IMR-90 (cell line): ENCODE results near the gene CDH23. TPM values are rescaled to one million over a fixed set of nuclear protein-coding genes. Genes with fewer than 3 reads are reported as not detected.

Experiments
- ATAC-seq: fragments of 200-7000 bp; cut with Tn5 transposase; 2 replicates; pipeline ENCODE4 v1.9.1; 2020; ENCODE audit warnings: low read depth, mild to moderate bottlenecking, moderate library complexity
- BruUV-seq: library from RNA; stranded (reverse); fragments of 400-500 nt; replicated peaks from 2 replicates; lab custom pipeline; 2021; lab: Mats Ljungman, UMichigan
- CTCF ChIA-PET: fragments of 300-600 bp; formaldehyde crosslinking; extraction: SDS; loops from one replicate; lab custom pipeline; 2021; ENCODE audit warnings: antibody characterized with exemption; lab: Yijun Ruan, JAX
- POLR2A ChIA-PET: fragments of 300-600 bp; sonication (Branson Sonifier 250); formaldehyde crosslinking; loops from one replicate; lab custom pipeline; 2022; ENCODE audit warnings: antibody characterized with exemption; ENCODE audit not compliant: unreplicated experiment; lab: Charles Lee
- DNase-seq: peaks from one replicate; pipeline ENCODE4 v3.0.0; 2013
- H2AFZ ChIP-seq: replicated peaks from 2 replicates; pipeline ENCODE3; 2013; ENCODE audit warnings: low read length, mild to moderate bottlenecking; ENCODE audit not compliant: poor library complexity
- H2AK5ac ChIP-seq: 2 replicates; pipeline ENCODE4 v1.6.1; 2013; ENCODE audit warnings: low read depth, low read length, inconsistent platforms
- H2AK9ac ChIP-seq: replicated peaks from 2 replicates; pipeline ENCODE3; 2013; ENCODE audit warnings: mild to moderate bottlenecking, low read depth, low read length, moderate library complexity; ENCODE audit not compliant: poor library complexity
- H2BK120ac ChIP-seq: 2 replicates; pipeline ENCODE4 v1.6.1; 2013; ENCODE audit warnings: low read depth, low read length, inconsistent platforms
- H2BK15ac ChIP-seq: 3 replicates; pipeline ENCODE4 v1.6.1; 2013; ENCODE audit warnings: low read depth, low read length, inconsistent platforms
- H2BK20ac ChIP-seq: 2 replicates; pipeline ENCODE4 v1.6.1; 2013; ENCODE audit warnings: low read depth, mild to moderate bottlenecking, inconsistent platforms, low read length, moderate library complexity
- H2BK5ac ChIP-seq: 2 replicates; pipeline ENCODE4 v1.6.1; 2013; ENCODE audit warnings: mild to moderate bottlenecking, low read depth, low read length, inconsistent platforms; ENCODE audit not compliant: poor library complexity, severe bottlenecking
- H3K14ac ChIP-seq: replicated peaks from 2 replicates; pipeline ENCODE4 v1.6.1; 2013; ENCODE audit warnings: low read depth, low read length, inconsistent platforms
- H3K18ac ChIP-seq: 2 replicates; pipeline ENCODE4 v1.6.1; 2013; ENCODE audit warnings: low read depth, low read length, control low read depth
- H3K23ac ChIP-seq: 2 replicates; pipeline ENCODE4 v1.6.1; 2013; ENCODE audit warnings: low read depth, low read length, inconsistent platforms
- H3K27ac ChIP-seq: 2 replicates; pipeline ENCODE4 v1.5.1; 2013; ENCODE audit warnings: mild to moderate bottlenecking, control low read depth, low read length; ENCODE audit not compliant: insufficient read depth
- H3K27me3 ChIP-seq: 2 replicates; pipeline ENCODE4 v1.6.1; 2013; ENCODE audit warnings: low read length; ENCODE audit not compliant: control insufficient read depth, insufficient read depth
- H3K36me3 ChIP-seq: 2 replicates; pipeline ENCODE4 v1.6.1; 2013; ENCODE audit warnings: low read length, mixed read lengths; ENCODE audit not compliant: control insufficient read depth, insufficient read depth
- H3K4ac ChIP-seq: 2 replicates; pipeline ENCODE4 v1.6.1; 2013; ENCODE audit warnings: low read depth, low read length, inconsistent platforms
- H3K4me1 ChIP-seq: 2 replicates; pipeline ENCODE4 v1.6.1; 2013; ENCODE audit warnings: low read length, mixed read lengths; ENCODE audit not compliant: control insufficient read depth, insufficient read depth
- H3K4me2 ChIP-seq: 2 replicates; pipeline ENCODE4 v1.6.1; 2013; ENCODE audit warnings: low read depth, mild to moderate bottlenecking, control low read depth, low read length, moderate library complexity
- H3K4me3 ChIP-seq: 2 replicates; pipeline ENCODE4 v1.5.1; 2013; ENCODE audit warnings: low read depth, mild to moderate bottlenecking, control low read depth, low read length, moderate library complexity; ENCODE audit not compliant: insufficient read depth
- H3K56ac ChIP-seq: 2 replicates; pipeline ENCODE4 v1.6.1; 2013; ENCODE audit warnings: low read length, inconsistent platforms; ENCODE audit not compliant: insufficient read depth; ENCODE audit errors: extremely low read depth
- H3K79me1 ChIP-seq, 2 experiments: 2 replicates each; pipeline ENCODE4 v1.6.1; 2013; ENCODE audit warnings: low read length in 2 of 2, inconsistent platforms in 1 of 2, low read depth in 1 of 2
- H3K9ac ChIP-seq: 2 replicates; pipeline ENCODE4 v1.6.1; 2013; ENCODE audit warnings: low read depth, low read length, control low read depth
- H3K9me1 ChIP-seq: 2 replicates; pipeline ENCODE4 v1.6.1; 2013; ENCODE audit warnings: low read length, inconsistent platforms; ENCODE audit not compliant: insufficient read depth
- H3K9me3 ChIP-seq: 2 replicates; pipeline ENCODE4 v1.6.1; 2013; ENCODE audit warnings: low read length; ENCODE audit not compliant: control insufficient read depth, insufficient read depth
- H4K20me1 ChIP-seq: 2 replicates; pipeline ENCODE4 v1.6.1; 2013; ENCODE audit warnings: low read length, inconsistent platforms; ENCODE audit not compliant: insufficient read depth
- H4K5ac ChIP-seq: 2 replicates; pipeline ENCODE4 v1.6.1; 2013; ENCODE audit warnings: mild to moderate bottlenecking, low read depth, low read length, control low read depth
- H4K8ac ChIP-seq, 2 experiments: 2 replicates each; pipeline ENCODE4 v1.6.1; 2013; ENCODE audit warnings: low read depth in 2 of 2, low read length in 2 of 2, control low read depth in 1 of 2, inconsistent platforms in 1 of 2
- H4K91ac ChIP-seq: 2 replicates; pipeline ENCODE4 v1.6.1; 2013; ENCODE audit warnings: low read depth, low read length, inconsistent platforms; ENCODE audit not compliant: insufficient read depth
- BHLHE40 ChIP-seq: fragments of 150-350 bp; IDR thresholded peaks from 2 replicates; pipeline ENCODE4 v1.6.1; 2016; ENCODE audit warnings: mild to moderate bottlenecking, low read depth, low read length
- CEBPB ChIP-seq: IDR thresholded peaks from 2 replicates; pipeline ENCODE4 v1.6.1; 2012; ENCODE audit warnings: low read depth, low read length, improper control_type of control experiment
- CHD1 ChIP-seq: IDR thresholded peaks from 2 replicates; pipeline ENCODE4 v1.6.1; 2012; ENCODE audit warnings: low read depth, low read length, improper control_type of control experiment
- CTCF ChIP-seq: conservative IDR thresholded peaks from 2 replicates; pipeline ENCODE4 v1.5.1; 2012; ENCODE audit warnings: mild to moderate bottlenecking, low read depth, low read length, improper control_type of control experiment
- FOS ChIP-seq: fragments of 150-350 bp; IDR thresholded peaks from 2 replicates; pipeline ENCODE4 v1.6.1; 2016; ENCODE audit warnings: low read depth, low read length
- MAFK ChIP-seq: IDR thresholded peaks from 2 replicates; pipeline ENCODE4 v1.6.1; 2012; ENCODE audit warnings: low read depth, low read length, improper control_type of control experiment
- MAZ ChIP-seq: IDR thresholded peaks from 2 replicates; pipeline ENCODE4 v1.6.1; 2012; ENCODE audit warnings: low read depth, mild to moderate bottlenecking, low read length, improper control_type of control experiment, moderate library complexity, borderline replicate concordance
- MXI1 ChIP-seq: IDR thresholded peaks from 2 replicates; pipeline ENCODE4 v1.6.1; 2012; ENCODE audit warnings: low read depth, mild to moderate bottlenecking, low read length, moderate library complexity, borderline replicate concordance
- NFE2L2 ChIP-seq: fragments of 150-350 bp; IDR thresholded peaks from 2 replicates; pipeline ENCODE4 v1.6.1; 2016; ENCODE audit warnings: low read depth, mild to moderate bottlenecking, low read length
- POLR2A ChIP-seq: IDR thresholded peaks from 2 replicates; pipeline ENCODE4 v1.6.1; 2012; ENCODE audit warnings: mild to moderate bottlenecking, low read depth, low read length
- RAD21 ChIP-seq: IDR thresholded peaks from 2 replicates; pipeline ENCODE4 v1.6.1; 2012; ENCODE audit warnings: low read length, improper control_type of control experiment
- RCOR1 ChIP-seq: IDR thresholded peaks from 2 replicates; pipeline ENCODE4 v1.6.1; 2012; ENCODE audit warnings: mild to moderate bottlenecking, low read length, improper control_type of control experiment; ENCODE audit not compliant: insufficient replicate concordance
- RFX5 ChIP-seq: IDR thresholded peaks from 2 replicates; pipeline ENCODE4 v1.8.0; 2012; ENCODE audit warnings: low read depth, mild to moderate bottlenecking, low read length, moderate library complexity
- SMC3 ChIP-seq: fragments of 150-350 bp; IDR thresholded peaks from 2 replicates; pipeline ENCODE4 v1.6.1; 2016; ENCODE audit warnings: low read depth, mild to moderate bottlenecking, antibody characterized with exemption, low read length, moderate library complexity
- USF2 ChIP-seq: fragments of 150-350 bp; IDR thresholded peaks from 2 replicates; pipeline ENCODE4 v1.6.1; 2017; ENCODE audit warnings: mild to moderate bottlenecking, antibody characterized with exemption, low read length, low read depth
- WGBS, 2 experiments: methylation state at CpG; one replicate each; pipeline versions ENCODE4 v1.1.5 to v1.1.7; 2013; ENCODE audit warnings: missing lambda C conversion rate in 2 of 2; ENCODE audit not compliant: insufficient read length in 1 of 2; ENCODE audit errors: extremely low coverage in 2 of 2; 5-methylcytosine and 5-hydroxymethylcytosine counted together
- dilution Hi-C: fragments of 300-500 bp; cut with HindIII; formaldehyde crosslinking; loops from one replicate; pipeline ENCODE4 v1.14.3; 2018; ENCODE audit warnings: low sequenced_read_pairs; ENCODE audit not compliant: unreplicated experiment
- in situ Hi-C: fragments of 300-500 bp; cut with MboI; formaldehyde crosslinking; loops from 3 replicates; pipeline ENCODE4 v1.14.3; 2019; ENCODE audit warnings: low sequenced_read_pairs, inconsistent platforms, mixed read lengths
- intact Hi-C: fragments of 100-400 bp; cut with micrococcal nuclease; formaldehyde crosslinking; loops from 2 replicates; pipeline ENCODE4 v1.10.0; 2022
- polyA plus RNA-seq, 3 experiments: library from polyadenylated mRNA; depleted of rRNA; stranded (reverse); fragments of >200 nt; gene quantifications; 2 replicates each; pipeline ENCODE4 v1.2.3, GENCODE V29; 2012; ENCODE audit warnings: low replicate concordance in 1 of 3
- total RNA-seq: library from RNA; depleted of rRNA; stranded (reverse); fragments of >200 nt; gene quantifications from 2 replicates; pipeline ENCODE4 v1.2.3, GENCODE V29; 2012
- TF ChIP-seq, protein P1 (sequence below): fragments of 150-350 bp; IDR thresholded peaks from 2 replicates; pipeline ENCODE4 v1.6.1; 2016; ENCODE audit warnings: low read depth, mild to moderate bottlenecking, low read length, moderate library complexity, borderline replicate concordance

Gene CDH23
- total and polyA plus RNA-seq, 2 of the 4 experiments (the other 2 are of a cell fraction): under 0.01 to 0.03 TPM

DNA sequence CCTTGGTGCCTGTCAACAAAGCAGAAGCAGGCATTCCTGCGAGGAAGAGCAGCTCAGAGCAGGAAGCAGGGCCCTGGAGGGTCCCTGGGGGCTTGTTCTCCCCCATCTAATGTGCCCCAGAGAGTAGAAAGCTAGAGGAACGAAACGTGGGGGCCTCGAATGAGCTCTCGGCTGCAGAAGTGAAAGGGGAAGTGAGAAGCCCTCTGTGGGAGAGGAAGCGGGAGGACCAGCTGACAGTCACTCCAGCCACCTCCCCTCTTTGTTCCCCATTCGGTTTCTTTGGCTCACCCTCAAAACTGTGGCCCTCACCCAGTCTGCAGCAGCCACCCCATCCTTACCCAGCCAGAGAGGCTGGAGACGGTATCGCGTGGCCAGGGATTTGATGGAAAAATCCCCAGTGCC lies 297.8 kb downstream of the CDH23 start:
- dilution Hi-C loops (no loop called here), in situ Hi-C loops (no loop called here), intact Hi-C loops (no loop called here)
- Histone ChIP-seq H3K79me1 (no peaks in the 10 kb centered on the region), H2AFZ (no peak overlapping the region), H3K9me3 (no peaks in the 10 kb centered on the region), H3K27ac (no peak overlapping the region), H4K20me1 (no peaks in the 10 kb centered on the region), H2AK5ac (no peak overlapping the region), H3K56ac (no peak overlapping the region), H2BK15ac (no peak overlapping the region), H3K14ac (no peak overlapping the region), H3K9ac (no peak overlapping the region), H2BK120ac (no peak overlapping the region), H3K4me3 (no peak overlapping the region), H2AK9ac (no peak overlapping the region), H3K27me3 (peaks cover 19% of the 10 kb centered on the region), H3K4me1 (no peaks in the 10 kb centered on the region), H3K18ac (no peak overlapping the region), H2BK5ac (no peak overlapping the region), H3K4ac (no peak overlapping the region), H4K5ac (no peak overlapping the region), H3K23ac (no peak overlapping the region), H3K36me3 (no peaks in the 10 kb centered on the region), H3K9me1 (no peaks in the 10 kb centered on the region), H3K4me2 (no peak overlapping the region), H4K91ac (no peak overlapping the region), H2BK20ac (no peak overlapping the region), H4K8ac (no peak overlapping the region)
- DNase-seq (no peak), ATAC-seq (no peak)
- BruUV-seq: no TSS peak
- TF ChIP-seq NFE2L2: no peak
- no peak for TF ChIP-seq MAZ
- TF ChIP-seq RCOR1: no peak
- no peak for TF ChIP-seq MAFK
- no peak for TF ChIP-seq RAD21
- no peak for TF ChIP-seq POLR2A
- TF ChIP-seq FOS: no peak
- no peak for TF ChIP-seq MXI1
- no peak for TF ChIP-seq CHD1
- no peak for TF ChIP-seq USF2
- TF ChIP-seq CEBPB: no peak
- no peak for TF ChIP-seq BHLHE40
- no peak for TF ChIP-seq CTCF
- no peak for TF ChIP-seq RFX5
- no peak for TF ChIP-seq SMC3
- TF ChIP-seq, protein P1, sequence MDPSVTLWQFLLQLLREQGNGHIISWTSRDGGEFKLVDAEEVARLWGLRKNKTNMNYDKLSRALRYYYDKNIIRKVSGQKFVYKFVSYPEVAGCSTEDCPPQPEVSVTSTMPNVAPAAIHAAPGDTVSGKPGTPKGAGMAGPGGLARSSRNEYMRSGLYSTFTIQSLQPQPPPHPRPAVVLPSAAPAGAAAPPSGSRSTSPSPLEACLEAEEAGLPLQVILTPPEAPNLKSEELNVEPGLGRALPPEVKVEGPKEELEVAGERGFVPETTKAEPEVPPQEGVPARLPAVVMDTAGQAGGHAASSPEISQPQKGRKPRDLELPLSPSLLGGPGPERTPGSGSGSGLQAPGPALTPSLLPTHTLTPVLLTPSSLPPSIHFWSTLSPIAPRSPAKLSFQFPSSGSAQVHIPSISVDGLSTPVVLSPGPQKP: no peak
- ChIA-PET CTCF (no interaction called here), POLR2A (no interaction called here)
- WGBS, 2 experiments: 63% methylated on average over 1 of the region's 10 CpGs; no CpG with 5 or more reads in 1 of the 2 experiments
